Upper lobe of left lung (tissue), 6 donors: ENCODE results near the gene EFR3B. TPM values are rescaled to one million over a fixed set of nuclear protein-coding genes. Genes with fewer than 3 reads are reported as not detected.
"Not testable (repeated sequence)": the region's sequence is repeated elsewhere in the genome, so short reads cannot be mapped to it uniquely, and the experiment has no call there.

Experiments used
- ATAC-seq, 2 donors: fragments of 200-7000 bp; cut with Tn5 transposase; one replicate each; pipeline ENCODE4 v1.9.1; 2022; ENCODE audit warnings: mild to moderate bottlenecking in 2 of 2, moderate library complexity in 2 of 2; ENCODE audit not compliant: low FRiP score in 2 of 2
- DNase-seq, 2 donors: peaks; one replicate each; pipeline ENCODE4 v3.0.0-alpha.2; 2019 to 2020
- H3K27ac ChIP-seq, 4 donors: fragments of 200-600 bp; sonication (generic); one replicate each; pipeline ENCODE4 v1.5.1; 2016 to 2019
- H3K27me3 ChIP-seq, 4 donors: fragments of 200-600 bp; sonication (generic); one replicate each; pipeline ENCODE4 v1.5.1; 2017 to 2019
- H3K36me3 ChIP-seq, 4 donors: fragments of 200-600 bp; sonication (generic); one replicate each; pipeline ENCODE4 v1.5.1; 2016 to 2019
- H3K4me1 ChIP-seq, 4 donors: fragments of 200-600 bp; sonication (generic); one replicate each; pipeline ENCODE4 v1.5.1; 2018 to 2019
- H3K4me3 ChIP-seq, 4 donors: fragments of 200-600 bp; sonication (generic); one replicate each; pipeline ENCODE4 v1.5.1; 2017 to 2019; ENCODE audit warnings: mild to moderate bottlenecking in 2 of 4, moderate library complexity in 1 of 4
- H3K9me3 ChIP-seq, 4 donors: fragments of 200-600 bp; sonication (generic); one replicate each; pipeline ENCODE4 v1.5.1; 2018 to 2019
- CTCF ChIP-seq, 6 experiments: fragments of 450-650 bp in 4 of 6; fragments of 200-600 bp in 2 of 6; sonication (generic) in 2 of 6; IDR thresholded peaks; one replicate each; pipeline ENCODE4 v1.5.1; 2016 to 2019; ENCODE audit warnings: antibody characterized with exemption in 6 of 6
- EP300 ChIP-seq, 4 donors: sonication (generic); formaldehyde crosslinking; IDR thresholded peaks; one replicate each; pipeline ENCODE4 v1.5.1; 2017; ENCODE audit warnings: antibody characterized with exemption in 4 of 4, control low read depth in 2 of 4
- POLR2A ChIP-seq, 4 donors: fragments of 450-650 bp; IDR thresholded peaks; one replicate each; pipeline ENCODE4 v1.5.1; 2016 to 2017; ENCODE audit warnings: antibody characterized with exemption in 4 of 4, mild to moderate bottlenecking in 2 of 4
- POLR2AphosphoS5 ChIP-seq, 2 donors: sonication (generic); formaldehyde crosslinking; IDR thresholded peaks; one replicate each; pipeline ENCODE4 v1.5.1; 2017; ENCODE audit warnings: antibody characterized with exemption in 2 of 2
- WGBS, 2 donors: methylation state at CpG; one replicate each; pipeline ENCODE4 v1.1.5; 2017 to 2018; 5-methylcytosine and 5-hydroxymethylcytosine counted together
- total RNA-seq, 6 donors: library from RNA; depleted of rRNA in 4 of 6; stranded (reverse); fragments of >200 nt in 4 of 6; gene quantifications; one replicate each; pipeline versions ENCODE4 v1.1.0 to v1.2.1, GENCODE V29; 2016 to 2021
- donor health status: DM: no; HTN: no; CAD: no; lungs with moderate emphysema.
- donor health status: DM: no; HTN: yes; CAD: no; lungs with severe emphysema.

Gene EFR3B
- total RNA-seq, 6 donors from 2014 or later: 5.1 to 15.2 (median 9.5) TPM

- no peak overlapping the region for H3K27ac ChIP-seq
- no peaks in the 10 kb centered on the region for H3K27me3 ChIP-seq
- no peaks in the 10 kb centered on the region for H3K9me3 ChIP-seq
- TF ChIP-seq POLR2A (IDR thresholded peaks at IDR 0.05) (no peak), EP300 (IDR thresholded peaks at IDR 0.05) (no peak), CTCF (IDR thresholded peaks at IDR 0.05) (no peak), POLR2AphosphoS5 (IDR thresholded peaks at IDR 0.05) (no peak)
- no peak overlapping the region for H3K4me3 ChIP-seq
- H3K4me1 ChIP-seq: no peaks in the 10 kb centered on the region
- DNase-seq (no peak), ATAC-seq (no peak)
- WGBS, 2 donors: 66% methylated on average over 6 of the region's 6 CpGs
- H3K36me3 ChIP-seq: no peaks in the 10 kb centered on the region
These were observed 41.2 kb upstream of the EFR3B start for GRCh38 chr2:25000503-25001324.

GRCh38 chr2:25001325-25001637 is 40.6 kb upstream of the EFR3B start:
- TF ChIP-seq EP300 (IDR thresholded peaks at IDR 0.05): no peak
- no peak for TF ChIP-seq POLR2A (IDR thresholded peaks at IDR 0.05)
- no peak for TF ChIP-seq POLR2AphosphoS5 (IDR thresholded peaks at IDR 0.05)
- no peak for TF ChIP-seq CTCF (IDR thresholded peaks at IDR 0.05)
- Histone ChIP-seq H3K27ac (no peak overlapping the region), H3K27me3 (no peaks in the 10 kb centered on the region), H3K4me1 (no peaks in the 10 kb centered on the region), H3K4me3 (no peak overlapping the region), H3K36me3 (no peaks in the 10 kb centered on the region), H3K9me3 (no peaks in the 10 kb centered on the region)
- ATAC-seq (no peak), DNase-seq (no peak)
- 74 to 86% methylated on average over 7 of the region's 7 CpGs for WGBS, 2 donors

DNA sequence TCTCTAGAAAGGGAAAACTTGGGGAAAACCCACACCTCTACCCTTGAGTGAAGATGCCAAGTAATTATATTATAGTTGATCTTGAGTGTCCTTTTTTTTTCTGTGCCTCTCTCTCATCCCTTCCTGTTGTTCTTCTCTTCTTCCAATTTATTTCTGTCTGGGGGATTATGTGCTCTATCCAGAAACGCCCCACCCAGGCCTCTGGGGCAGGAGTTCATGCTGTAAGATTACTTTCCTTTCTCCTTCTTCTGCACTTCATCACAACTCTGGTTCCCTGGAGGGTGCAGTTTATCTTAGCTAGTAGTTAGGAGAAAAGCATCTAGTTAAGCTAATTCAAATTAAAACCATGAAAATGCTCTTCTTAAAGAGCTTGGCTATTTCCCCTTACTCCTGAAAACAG is 39.8 kb upstream of the EFR3B start:
- TF ChIP-seq EP300 (IDR thresholded peaks at IDR 0.05): no peak
- TF ChIP-seq POLR2AphosphoS5 (IDR thresholded peaks at IDR 0.05): no peak
- TF ChIP-seq CTCF (IDR thresholded peaks at IDR 0.05): no peak
- TF ChIP-seq POLR2A (IDR thresholded peaks at IDR 0.05): no peak
- ATAC-seq (no peak), DNase-seq (no peak)
- no peaks in the 10 kb centered on the region for H3K27me3 ChIP-seq
- H3K4me1 ChIP-seq: no peaks in the 10 kb centered on the region
- H3K4me3 ChIP-seq: no peak overlapping the region
- H3K9me3 ChIP-seq: no peaks in the 10 kb centered on the region
- no peaks in the 10 kb centered on the region for H3K36me3 ChIP-seq
- H3K27ac ChIP-seq: no peak overlapping the region
- WGBS, 2 donors: 62 to 72% methylated on average over 1 of the region's 1 CpG

- H3K4me1 ChIP-seq: no peaks in the 10 kb centered on the region
- no peaks in the 10 kb centered on the region for H3K27me3 ChIP-seq
- H3K9me3 ChIP-seq: no peaks in the 10 kb centered on the region
- ATAC-seq (peak in 1 of 2 donors; percentile 26), DNase-seq (no peak)
- WGBS, 2 donors: 61 to 68% methylated on average over 11 of the region's 11 CpGs
- H3K36me3 ChIP-seq: no peaks in the 10 kb centered on the region
- no peak overlapping the region for H3K27ac ChIP-seq
- TF ChIP-seq POLR2A (IDR thresholded peaks at IDR 0.05) (no peak), EP300 (IDR thresholded peaks at IDR 0.05) (no peak), POLR2AphosphoS5 (IDR thresholded peaks at IDR 0.05) (no peak), CTCF (IDR thresholded peaks at IDR 0.05) (no peak)
- H3K4me3 ChIP-seq: no peak overlapping the region
These were observed 31.9 kb upstream of the EFR3B start for GRCh38 chr2:25009954-25010353.

DNA sequence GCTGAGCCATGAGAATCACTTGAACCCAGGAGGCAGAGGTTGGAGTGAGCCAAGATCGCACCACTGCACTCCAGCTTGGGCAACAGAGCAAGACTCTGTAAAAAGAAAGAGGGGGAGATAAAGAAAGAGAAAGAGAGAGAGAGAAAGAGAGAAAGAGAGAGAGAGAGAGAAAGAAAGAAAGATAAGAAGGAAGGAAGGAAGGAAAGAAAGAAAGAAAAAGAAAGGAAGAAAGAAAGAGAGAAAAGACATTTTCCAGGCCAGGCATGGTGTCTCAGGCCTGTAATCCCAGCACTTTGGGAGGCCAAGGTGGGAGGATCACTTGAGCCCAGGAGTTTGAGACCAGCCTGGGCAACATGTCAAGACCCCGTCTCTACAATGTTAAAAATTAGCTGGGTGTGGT is 30.5 kb upstream of the EFR3B start:
- H3K4me3 ChIP-seq, ATAC-seq: not testable (repeated sequence)
- 84 to 98% methylated on average over 2 of the region's 2 CpGs for WGBS, 2 donors

More for the DNA sequence above, 30.5 kb upstream of the EFR3B start:
- H3K27ac ChIP-seq, H3K4me1 ChIP-seq, H3K36me3 ChIP-seq, DNase-seq, H3K27me3 ChIP-seq, H3K9me3 ChIP-seq: not testable (repeated sequence)
